Retina (tissue), 1 donor: ENCODE results near the gene BRICD5.

ENCODE experiments used
- DNase-seq: peaks from one replicate; pipeline ENCODE4 v3.0.0-alpha.2; 2016

The BRICD5 gene

GRCh38 chr16:2196981-2197511, 13.6 kb downstream of the BRICD5 start:
- no peak for DNase-seq

- no peak for DNase-seq
Observed at GRCh38 chr16:2196162-2196980, 14.3 kb downstream of the BRICD5 start, which contains the start of gene CASKIN1. TSS of gene CASKIN1 (minus strand) at chr16:2196605. CDS start at chr16:2196432, 173 bp downstream.

GRCh38 chr16:2195322-2196161, 15.1 kb downstream of the BRICD5 start:
- peak; percentile 64 for DNase-seq

- DNase-seq: peak; percentile 55
Observed at GRCh38 chr16:2194852-2195321, 15.8 kb downstream of the BRICD5 start.

GRCh38 chr16:2194166-2194834, 16.4 kb downstream of the BRICD5 start:
- DNase-seq: no peak

- DNase-seq: no peak
Observed at GRCh38 chr16:2191446-2191706, 19.3 kb downstream of the BRICD5 start.

- peak; percentile 28 for DNase-seq
Observed at GRCh38 chr16:2190659-2191445, 19.8 kb downstream of the BRICD5 start.

- DNase-seq: no peak
Observed at GRCh38 chr16:2190002-2190658, 20.5 kb downstream of the BRICD5 start.

- no peak for DNase-seq
Observed at GRCh38 chr16:2189252-2189893, 21.3 kb downstream of the BRICD5 start.

- DNase-seq: no peak
Observed at GRCh38 chr16:2188395-2188794, 22.3 kb downstream of the BRICD5 start.

GRCh38 chr16:2187212-2187611, 23.5 kb downstream of the BRICD5 start:
- no peak for DNase-seq

GRCh38 chr16:2186505-2186904, 24.2 kb downstream of the BRICD5 start:
- no peak for DNase-seq

- DNase-seq: no peak
Observed at GRCh38 chr16:2186064-2186463, 24.6 kb downstream of the BRICD5 start.

- DNase-seq: no peak
Observed at GRCh38 chr16:2184962-2185361, 25.7 kb downstream of the BRICD5 start.

- no peak for DNase-seq
Observed at GRCh38 chr16:2184346-2184745, 26.3 kb downstream of the BRICD5 start.

GRCh38 chr16:2183671-2184070, 27.0 kb downstream of the BRICD5 start:
- DNase-seq: no peak

GRCh38 chr16:2181952-2182351, 28.7 kb downstream of the BRICD5 start:
- DNase-seq: no peak

GRCh38 chr16:2180962-2181923, 29.4 kb downstream of the BRICD5 start:
- DNase-seq: no peak

GRCh38 chr16:2180461-2180860, 30.2 kb downstream of the BRICD5 start:
- no peak for DNase-seq

- DNase-seq: no peak
Observed at GRCh38 chr16:2179576-2179975, 31.1 kb downstream of the BRICD5 start.
